HG02623 (cell line): Measurements from ENCODE around the gene SUMO3.

Source experiments
- ATAC-seq: cut with Tn5 transposase; IDR thresholded peaks from one replicate; pipeline ENCODE4 v1.9.1; 2021; ENCODE audit warnings: moderate library complexity; ENCODE audit not compliant: unreplicated experiment

SUMO3 gene

GRCh38 chr21:44780767-44781459, 36.9 kb downstream of the SUMO3 start:
- ATAC-seq, result no peak

GRCh38 chr21:44780137-44780502, 37.7 kb downstream of the SUMO3 start:
- ATAC-seq, result no peak

GRCh38 chr21:44779417-44780136, 38.3 kb downstream of the SUMO3 start:
- ATAC-seq, result no peak

- no peak for ATAC-seq
Observed at GRCh38 chr21:44778983-44779382, 38.9 kb downstream of the SUMO3 start.

DNA sequence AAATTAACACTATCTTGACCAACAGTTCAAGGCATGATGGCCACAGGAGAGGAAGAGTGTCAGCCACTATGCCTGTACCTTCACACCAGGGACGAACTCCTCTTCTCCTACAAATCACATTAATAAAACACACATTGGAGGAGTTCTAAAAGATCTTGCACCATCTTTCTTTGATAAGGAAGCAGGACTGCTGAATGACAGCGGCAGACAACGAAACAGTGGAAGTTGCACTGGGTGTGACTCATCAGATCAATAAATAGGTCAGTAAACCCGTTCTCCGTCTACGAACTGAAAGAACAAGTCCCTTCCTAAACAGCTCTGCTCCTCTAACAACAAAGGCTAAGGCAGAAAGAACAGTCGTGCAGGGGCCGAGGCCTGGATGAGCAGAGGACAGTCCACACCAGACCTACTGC, 39.4 kb downstream of the SUMO3 start:
- ATAC-seq, result no peak

DNA sequence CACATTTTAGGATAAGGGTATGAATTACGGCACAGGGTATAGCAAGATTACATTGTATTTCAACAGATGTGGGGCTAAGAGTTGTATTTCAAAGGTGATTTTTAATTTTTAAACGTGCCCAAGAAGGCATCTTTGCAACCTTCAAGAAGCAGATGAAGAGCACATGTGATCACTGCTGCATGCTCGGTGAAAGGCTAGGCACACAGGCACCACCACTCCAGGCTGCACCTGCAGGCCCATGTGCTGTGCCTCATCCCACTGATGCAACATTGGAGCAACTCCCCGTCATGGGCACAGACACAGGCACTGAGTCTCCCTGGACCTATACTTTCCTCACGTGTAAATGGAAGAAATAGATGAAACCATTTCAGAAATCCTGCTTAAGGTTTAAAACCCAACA, 39.8 kb downstream of the SUMO3 start:
- no peak for ATAC-seq

DNA sequence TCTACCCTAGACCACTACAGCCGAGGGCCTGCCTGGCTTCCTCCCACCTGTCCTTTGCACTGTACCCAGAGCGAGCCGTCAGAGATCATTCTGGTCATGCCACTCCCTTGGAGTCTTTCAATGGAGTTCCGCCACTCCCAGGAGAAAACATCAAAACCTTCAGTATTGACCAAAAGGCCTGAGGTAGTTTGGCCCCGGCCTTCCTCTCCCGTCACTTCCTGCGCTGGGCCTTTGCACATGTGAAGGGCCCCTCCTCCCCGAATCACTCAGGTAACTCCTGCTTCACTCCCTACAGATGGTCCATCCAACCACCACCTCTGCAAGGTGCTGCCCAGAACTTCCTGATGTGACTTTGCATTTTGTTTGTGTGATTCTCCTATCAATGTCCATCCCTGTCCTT, 42.9 kb downstream of the SUMO3 start:
- no peak for ATAC-seq

- no peak for ATAC-seq
Observed at GRCh38 chr21:44773291-44773932, 44.5 kb downstream of the SUMO3 start.

- ATAC-seq, result no peak
Observed at GRCh38 chr21:44771896-44772525, 45.9 kb downstream of the SUMO3 start.

GRCh38 chr21:44767834-44768831, 49.7 kb downstream of the SUMO3 start:
- ATAC-seq, result no peak

- no peak for ATAC-seq
Observed at GRCh38 chr21:44766818-44767354, 51.0 kb downstream of the SUMO3 start.

GRCh38 chr21:44766014-44766817, 51.6 kb downstream of the SUMO3 start:
- ATAC-seq, result no peak

- no peak for ATAC-seq
Observed at GRCh38 chr21:44765231-44766013, 52.4 kb downstream of the SUMO3 start.

- ATAC-seq, result no peak
Observed at GRCh38 chr21:44764319-44765230, 53.3 kb downstream of the SUMO3 start.

- ATAC-seq, result no peak
Observed at GRCh38 chr21:44763451-44764318, 54.2 kb downstream of the SUMO3 start.

DNA sequence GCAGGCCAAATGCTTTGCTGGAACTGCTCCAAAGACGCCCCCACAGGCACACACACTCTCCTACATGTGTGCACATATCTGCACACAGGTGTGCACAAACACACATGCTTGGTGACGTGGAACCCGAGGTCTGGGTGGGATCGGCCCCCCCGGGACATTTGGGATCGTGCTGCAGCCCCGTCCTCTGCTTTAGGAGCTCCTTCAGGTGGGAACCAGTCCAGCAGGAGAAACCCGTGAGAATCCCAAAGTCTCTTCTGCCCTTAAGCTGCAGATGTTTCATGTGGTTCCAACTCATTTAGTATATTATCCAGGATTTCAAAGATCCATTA, 54.8 kb downstream of the SUMO3 start:
- no peak for ATAC-seq
